CD4-positive, alpha-beta T cell treated with Interleukin-17A for 4 hours (primary cell): ENCODE data around the gene MSI2.
A peak's percentile ranks its signal among the peaks of the same experiment; 100 is the strongest.

Source experiments
- DNase-seq: peaks from one replicate; pipeline ENCODE4 v3.0.0-alpha.2; 2020; ENCODE audit warnings: mixed read lengths

MSI2 gene

GRCh38 chr17:57533684-57534305, 277.5 kb downstream of the MSI2 start:
- no peak for DNase-seq

GRCh38 chr17:57534863-57535248, 278.5 kb downstream of the MSI2 start:
- no peak for DNase-seq

- no peak for DNase-seq
Observed at GRCh38 chr17:57535249-57535966, 279.1 kb downstream of the MSI2 start.

- DNase-seq = no peak
Observed at GRCh38 chr17:57536289-57536688, 280.0 kb downstream of the MSI2 start.

- no peak for DNase-seq
Observed at GRCh38 chr17:57536789-57537523, 280.6 kb downstream of the MSI2 start.

- peak; percentile 12 for DNase-seq
Observed at GRCh38 chr17:57537524-57538410, 281.4 kb downstream of the MSI2 start.

GRCh38 chr17:57538736-57539456, 282.6 kb downstream of the MSI2 start:
- DNase-seq = no peak

- no peak for DNase-seq
Observed at GRCh38 chr17:57539529-57540301, 283.4 kb downstream of the MSI2 start.

GRCh38 chr17:57540596-57540995, 284.3 kb downstream of the MSI2 start:
- no peak for DNase-seq

GRCh38 chr17:57541049-57541448, 284.7 kb downstream of the MSI2 start:
- DNase-seq = no peak

GRCh38 chr17:57541472-57542394, 285.4 kb downstream of the MSI2 start:
- DNase-seq = no peak

GRCh38 chr17:57542510-57542909, 286.2 kb downstream of the MSI2 start:
- no peak for DNase-seq

GRCh38 chr17:57543230-57543629, 286.9 kb downstream of the MSI2 start:
- no peak for DNase-seq

GRCh38 chr17:57544401-57544800, 288.1 kb downstream of the MSI2 start:
- no peak for DNase-seq

GRCh38 chr17:57544834-57545463, 288.6 kb downstream of the MSI2 start:
- no peak for DNase-seq

- no peak for DNase-seq
Observed at GRCh38 chr17:57545731-57546342, 289.5 kb downstream of the MSI2 start.

GRCh38 chr17:57548421-57549410, 292.4 kb downstream of the MSI2 start:
- DNase-seq = no peak

- DNase-seq = no peak
Observed at GRCh38 chr17:57549468-57549867, 293.1 kb downstream of the MSI2 start.
